ENCODE data around the gene ZNF394. TPM values are rescaled to one million over a fixed set of nuclear protein-coding genes. Genes with fewer than 3 reads are reported as not detected.

The ZNF394 gene
- polyA plus RNA-seq, 1 donor, result 10.4 TPM

DNA sequence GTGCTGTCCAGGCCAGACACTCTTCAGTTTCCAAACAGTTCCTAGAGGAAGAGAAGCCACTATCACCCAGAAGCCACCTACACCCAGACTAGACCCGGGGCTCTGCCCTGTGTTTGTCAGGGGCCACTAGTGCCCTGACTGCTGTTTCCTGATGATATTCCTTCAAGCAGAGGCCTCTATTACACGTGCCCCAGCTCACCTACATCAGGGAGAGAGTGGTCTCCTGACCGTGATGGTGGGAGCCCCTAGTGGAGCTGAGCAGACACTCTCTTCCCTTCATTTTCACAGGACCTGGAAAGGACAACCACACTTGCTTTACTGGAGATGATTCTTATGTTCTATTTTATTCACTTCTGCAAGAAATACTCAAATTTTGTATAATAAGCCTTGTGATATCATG is 9.2 kb downstream of the ZNF394 start:
- DNase-seq, result no peak

- DNase-seq, result no peak
Measured at GRCh38 chr7:99489235-99489634, 10.8 kb downstream of the ZNF394 start.

GRCh38 chr7:99485094-99485493 is 15.0 kb downstream of the ZNF394 start:
- DNase-seq, result no peak

DNA sequence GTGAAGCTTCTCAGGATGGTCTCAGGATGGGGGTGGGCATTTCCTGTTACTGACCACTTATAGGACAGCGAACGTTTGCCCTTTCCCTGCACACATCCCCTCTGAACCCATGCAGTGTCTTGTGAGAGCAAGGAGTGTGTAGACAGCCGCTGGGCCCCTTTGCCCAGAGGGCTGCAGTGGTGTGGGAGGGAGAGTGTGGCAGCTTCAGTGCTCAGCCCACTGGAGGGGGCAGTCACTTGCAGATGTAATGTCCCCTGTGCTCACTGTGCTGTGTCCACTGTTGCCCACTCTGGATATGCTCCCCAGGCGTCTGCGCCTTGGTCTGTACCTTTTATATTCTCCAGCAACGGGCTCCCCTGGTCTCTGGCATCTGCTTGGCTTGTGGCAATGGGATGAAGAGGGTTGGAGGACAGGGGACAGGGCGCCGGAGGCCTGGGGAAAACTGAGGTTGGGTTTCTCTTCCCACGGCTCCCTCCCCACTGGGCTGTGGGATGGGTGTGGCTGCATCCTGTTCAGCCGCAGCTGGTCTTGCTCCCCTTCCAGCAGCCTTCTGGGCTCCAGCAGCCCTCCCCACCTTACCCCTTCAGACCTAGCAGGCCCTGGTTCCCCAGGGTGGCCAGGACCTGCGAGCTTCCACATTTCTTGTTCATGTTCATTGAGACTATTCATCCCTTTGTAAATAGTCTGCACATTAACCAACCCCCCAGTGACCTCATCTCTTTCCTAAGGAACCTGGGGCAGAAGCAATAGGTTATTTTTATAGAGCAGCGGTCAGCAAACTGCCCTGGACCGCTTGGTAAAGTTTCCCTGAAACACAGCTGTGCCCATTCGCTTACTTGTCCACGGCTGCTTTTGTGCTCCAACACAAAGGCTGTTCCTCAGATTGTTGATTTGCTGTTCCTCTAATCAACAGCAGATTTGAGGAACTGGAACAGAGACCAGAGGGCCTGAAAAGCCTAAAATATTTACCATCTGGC is 21.3 kb downstream of the ZNF394 start:
- DNase-seq, result no peak

DNA sequence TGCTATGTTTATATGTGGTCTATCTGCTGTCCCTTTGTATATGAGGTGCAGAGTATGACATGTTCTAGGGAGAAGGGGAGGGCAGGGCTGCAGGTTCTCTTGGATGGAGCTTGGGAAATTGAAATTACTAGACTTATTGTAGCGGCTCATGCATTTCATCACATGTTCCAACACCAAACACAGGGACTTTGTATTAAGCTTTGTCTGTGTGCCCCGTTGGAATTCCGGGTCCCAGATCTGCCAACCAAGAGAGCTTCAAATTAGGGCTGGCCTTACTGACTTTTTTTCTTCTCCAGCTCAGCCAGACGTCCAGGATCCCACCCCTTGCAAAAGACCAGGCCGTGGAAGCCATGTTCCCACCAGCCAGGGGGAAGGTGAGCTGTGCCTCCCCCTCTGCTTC is 24.0 kb downstream of the ZNF394 start:
- no peak for DNase-seq

- no peak for DNase-seq
Measured at GRCh38 chr7:99473315-99473596, 26.8 kb downstream of the ZNF394 start.

GRCh38 chr7:99472561-99473314 is 27.3 kb downstream of the ZNF394 start, which contains the start of gene ZNF789:
Gene ZNF789, plus strand, starts transcription at chr7:99472890. Its CDS starts 3,567 bp downstream, at chr7:99476457.
- peak; percentile 96 for DNase-seq

DNA sequence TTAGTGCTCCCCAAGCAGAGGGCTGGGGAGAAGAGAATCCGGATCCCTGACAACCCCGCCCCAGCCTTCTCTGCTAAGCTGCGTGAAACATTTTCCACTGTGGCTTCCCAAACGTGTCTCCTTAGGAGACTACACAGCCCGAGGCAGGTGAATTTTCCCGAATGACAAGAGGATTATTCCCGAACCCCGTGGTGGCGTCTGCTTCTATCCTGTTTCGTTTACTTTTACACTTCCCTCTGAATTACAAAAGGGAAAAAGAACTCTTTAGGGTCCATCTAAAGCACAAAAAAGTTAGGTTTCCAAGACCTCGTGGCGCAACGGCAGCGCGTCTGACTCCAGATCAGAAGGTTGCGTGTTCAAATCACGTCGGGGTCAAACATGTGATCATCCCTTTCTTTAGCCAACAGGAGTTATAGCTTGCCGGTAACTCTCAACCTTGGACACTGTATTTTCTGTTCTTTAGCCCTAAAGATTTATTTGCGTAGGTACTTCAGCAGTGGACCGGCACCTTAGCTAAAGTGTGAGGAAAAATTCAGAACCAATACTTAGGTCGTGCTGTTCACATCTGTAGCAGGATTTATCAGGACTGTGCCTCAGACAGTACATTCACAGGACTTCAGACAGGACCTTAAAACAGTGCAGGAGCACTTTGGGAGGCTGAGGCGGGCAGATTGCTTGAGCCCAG is 30.6 kb downstream of the ZNF394 start:
- DNase-seq, result no peak

- DNase-seq, result no peak
Measured at GRCh38 chr7:99468336-99468918, 31.7 kb downstream of the ZNF394 start.

DNA sequence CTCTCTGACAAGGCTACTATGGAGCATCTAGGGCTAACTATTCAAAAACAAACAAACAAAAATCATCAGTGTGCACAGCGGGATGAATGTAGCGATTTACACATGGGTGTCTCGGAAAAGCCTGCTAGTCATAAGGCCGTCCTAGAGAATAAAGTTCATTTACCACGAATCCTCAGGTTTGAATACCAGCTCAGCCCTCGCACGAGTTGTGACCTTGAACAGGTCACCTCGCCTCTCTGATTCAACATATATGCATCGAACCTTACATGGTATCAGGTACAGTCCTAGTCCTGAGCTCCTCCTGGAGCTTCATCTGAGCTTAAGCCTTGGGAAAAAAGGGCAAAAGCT is 34.7 kb downstream of the ZNF394 start:
- DNase-seq, result no peak

- no peak for DNase-seq
Measured at GRCh38 chr7:99461221-99461620, 38.9 kb downstream of the ZNF394 start.

- DNase-seq, result no peak
Measured at GRCh38 chr7:99460651-99461050, 39.4 kb downstream of the ZNF394 start.

DNA sequence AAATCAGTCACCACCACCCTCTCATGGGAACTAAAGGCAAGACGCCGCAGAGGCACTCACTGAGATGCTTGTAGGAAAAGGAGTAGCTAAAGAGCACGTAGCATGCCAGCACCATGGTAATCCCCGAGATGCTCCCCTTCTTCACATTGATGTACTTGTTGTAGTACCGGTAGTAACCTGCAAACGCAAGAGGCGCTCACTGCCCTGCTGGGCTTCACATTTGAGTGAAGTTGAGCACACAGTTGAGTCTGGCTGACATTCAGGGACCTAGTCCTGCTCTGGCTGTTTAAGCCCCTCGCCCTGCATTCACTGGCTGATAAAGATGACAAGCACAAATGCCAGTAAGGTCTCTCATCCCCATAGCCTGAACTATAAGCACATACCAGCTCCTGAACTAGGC is 41.0 kb downstream of the ZNF394 start:
- DNase-seq, result no peak

DNA sequence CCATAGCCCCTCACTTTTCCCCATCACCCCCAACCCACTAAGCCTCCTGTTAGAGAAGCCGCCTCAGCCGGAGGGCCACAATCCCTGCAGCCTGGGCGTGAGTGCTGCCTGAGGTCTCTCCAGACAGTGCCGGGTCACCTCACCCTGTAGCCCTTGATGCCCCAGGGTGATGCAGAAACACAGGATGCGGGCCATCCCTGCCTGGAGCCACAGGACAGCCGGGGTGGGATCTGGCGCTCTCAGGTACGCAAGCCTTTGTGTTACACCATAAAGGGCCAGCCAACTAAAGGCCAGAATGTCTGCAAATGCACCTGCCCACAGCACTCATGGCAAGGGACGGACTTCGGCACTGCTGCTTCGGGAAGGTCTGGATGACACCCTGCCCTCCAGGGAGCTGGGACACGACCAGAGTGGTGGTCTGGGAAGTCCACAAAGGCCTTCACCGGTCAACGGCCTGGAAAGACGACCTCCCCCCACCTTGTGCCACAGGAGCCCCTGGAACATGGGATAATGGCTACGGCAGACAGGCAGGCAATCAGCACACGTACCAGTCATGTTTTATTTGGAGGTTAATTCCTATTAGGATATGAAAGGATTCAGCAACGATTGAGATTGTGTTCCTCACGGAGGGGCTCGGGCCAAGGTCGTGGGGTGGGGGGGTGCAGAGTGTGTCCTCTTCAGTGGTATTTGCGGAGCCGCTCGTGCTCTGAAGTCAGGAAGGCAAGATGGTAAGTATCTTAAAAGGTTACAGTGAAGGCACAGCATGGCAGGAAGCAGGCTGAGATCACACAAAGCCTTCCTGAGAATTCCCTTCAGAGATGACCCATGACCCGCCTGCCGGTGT is 42.2 kb downstream of the ZNF394 start:
- no peak for DNase-seq

GRCh38 chr7:99457050-99457649 is 42.9 kb downstream of the ZNF394 start:
- no peak for DNase-seq

DNA sequence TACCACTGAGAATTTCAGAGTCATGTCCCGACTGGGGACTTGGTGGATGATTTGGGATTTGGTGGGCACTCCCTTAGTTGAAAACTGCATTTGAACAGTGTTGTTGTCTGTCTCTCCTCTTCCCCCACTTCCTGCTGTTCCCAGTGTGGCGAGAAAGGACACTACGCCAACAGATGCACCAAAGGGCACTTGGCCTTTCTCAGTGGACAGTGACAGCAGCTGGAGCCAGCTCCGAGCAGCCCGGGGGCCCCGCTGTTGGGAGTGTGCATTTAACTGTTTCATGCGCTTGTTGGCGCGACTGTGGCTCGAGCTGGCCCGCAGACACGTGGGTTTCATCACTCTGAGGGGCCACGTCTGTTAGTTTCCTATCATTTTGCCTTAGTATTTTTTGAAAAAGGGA is 43.8 kb downstream of the ZNF394 start:
- no peak for DNase-seq

GRCh38 chr7:99455874-99456273 is 44.2 kb downstream of the ZNF394 start:
- no peak for DNase-seq

DNA sequence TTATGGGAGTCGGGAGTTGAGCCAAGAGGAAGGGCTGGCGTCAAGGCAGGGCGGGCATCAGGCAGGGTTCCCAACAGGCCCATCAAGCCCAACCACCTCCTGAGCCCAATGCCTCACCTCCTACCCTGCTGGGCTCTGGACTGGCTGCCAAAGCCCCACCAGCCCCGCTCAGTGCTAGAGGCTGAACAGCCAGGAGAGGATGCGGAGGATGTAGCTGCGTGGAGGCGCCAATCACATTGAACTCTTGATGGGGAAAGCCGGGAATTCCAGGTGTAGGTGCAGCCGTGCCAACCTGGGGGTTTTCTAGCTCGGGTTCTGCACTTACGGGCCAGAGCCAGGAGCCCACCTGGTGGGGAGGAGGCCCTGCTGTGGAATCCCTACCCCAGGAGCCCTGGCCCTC is 47.0 kb downstream of the ZNF394 start:
- no peak for DNase-seq

- no peak for DNase-seq
Measured at GRCh38 chr7:99452541-99452940, 47.5 kb downstream of the ZNF394 start.

- DNase-seq, result no peak
Measured at GRCh38 chr7:99451936-99452335, 48.1 kb downstream of the ZNF394 start.

DNA sequence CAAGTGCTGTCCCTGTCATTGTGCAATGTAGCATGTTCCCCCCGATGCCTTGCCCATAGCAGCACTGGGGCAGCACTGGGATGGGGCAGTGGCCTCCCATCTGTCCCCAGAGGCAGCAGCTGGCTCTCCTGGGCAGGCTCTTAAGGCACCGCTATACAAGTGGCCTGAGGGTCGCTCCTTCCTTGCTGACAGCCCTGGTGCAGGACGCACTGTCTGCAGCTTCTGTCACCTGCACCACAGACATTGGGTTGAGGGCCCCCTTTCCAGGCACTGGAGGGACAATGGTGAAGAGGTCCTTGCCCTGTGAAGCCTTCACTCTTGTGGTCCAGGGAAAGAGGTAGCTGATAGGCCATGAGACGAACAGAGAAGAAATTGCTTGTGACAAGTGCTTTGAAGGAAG is 50.8 kb downstream of the ZNF394 start:
- DNase-seq, result no peak

GRCh38 chr7:99448855-99449254 is 51.2 kb downstream of the ZNF394 start:
- DNase-seq, result no peak

Measured in hindlimb muscle (tissue), 1 donor.